ENCODE data around the gene ZFAND5.

ZFAND5 gene

GRCh38 chr9:72363908-72364678, 915 bp downstream of the ZFAND5 start:
- DNase-seq: peak; percentile 84

DNA sequence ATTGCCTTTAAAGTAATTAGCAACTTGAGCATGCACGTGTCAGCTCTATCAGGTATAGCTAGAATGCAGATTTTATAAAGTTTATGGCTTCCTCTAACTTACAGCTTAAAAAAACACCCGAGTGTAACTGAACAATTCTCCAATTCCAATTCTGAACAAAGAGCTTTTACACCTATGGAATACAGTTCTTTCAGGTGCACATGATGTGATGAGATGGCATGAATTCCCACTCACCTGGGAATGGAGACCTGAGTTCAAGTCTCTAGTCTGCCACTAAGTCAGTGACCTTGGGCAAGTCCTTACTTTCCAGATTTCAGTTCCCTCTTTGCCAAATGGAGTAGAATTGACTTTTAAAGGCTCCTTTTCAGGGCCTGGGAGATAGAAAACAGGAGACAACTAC, 1.8 kb downstream of the ZFAND5 start:
- no peak for DNase-seq

- peak; percentile 40 for DNase-seq
Measured at GRCh38 chr9:72362680-72363139, 2.3 kb downstream of the ZFAND5 start.

DNA sequence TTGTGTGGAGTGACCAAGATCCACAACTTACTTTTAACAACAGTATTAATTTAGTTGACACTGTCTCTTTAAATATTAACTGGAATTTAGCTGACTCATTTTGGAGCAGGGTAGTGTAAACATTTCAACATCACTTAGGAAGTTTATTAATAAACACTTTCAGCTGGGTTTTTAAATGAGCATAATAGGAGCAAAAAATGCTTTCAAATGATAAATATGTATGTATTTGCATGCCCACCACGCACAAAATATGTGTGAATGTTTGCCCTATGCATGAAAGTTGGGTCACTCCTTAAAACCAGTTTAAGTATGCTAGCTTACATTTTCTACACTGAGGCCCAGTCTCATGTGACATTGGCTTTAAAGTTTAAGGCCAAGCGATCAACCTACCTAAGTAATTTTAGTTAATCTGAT, 2.9 kb downstream of the ZFAND5 start:
- no peak for DNase-seq

DNA sequence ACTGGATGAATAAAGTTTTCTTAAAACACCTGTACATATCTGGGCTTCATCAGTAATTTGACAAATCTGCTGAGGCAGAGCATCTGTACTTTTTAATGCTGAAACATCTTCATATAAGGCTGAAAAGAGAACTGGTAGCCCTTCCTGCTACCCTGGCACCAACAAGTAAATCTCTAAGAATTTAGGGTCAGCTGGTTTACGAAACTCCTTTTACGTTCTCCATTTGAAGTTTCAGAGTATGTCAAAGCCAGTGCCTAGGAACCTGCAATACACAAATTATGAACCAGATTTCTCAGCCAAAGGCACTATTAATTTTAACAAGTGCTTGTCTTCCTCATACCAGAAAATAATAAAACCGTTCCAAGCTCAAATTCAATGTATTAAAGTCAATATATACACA, 3.8 kb downstream of the ZFAND5 start:
- DNase-seq: no peak

GRCh38 chr9:72360324-72360723, 4.7 kb downstream of the ZFAND5 start:
- no peak for DNase-seq

DNA sequence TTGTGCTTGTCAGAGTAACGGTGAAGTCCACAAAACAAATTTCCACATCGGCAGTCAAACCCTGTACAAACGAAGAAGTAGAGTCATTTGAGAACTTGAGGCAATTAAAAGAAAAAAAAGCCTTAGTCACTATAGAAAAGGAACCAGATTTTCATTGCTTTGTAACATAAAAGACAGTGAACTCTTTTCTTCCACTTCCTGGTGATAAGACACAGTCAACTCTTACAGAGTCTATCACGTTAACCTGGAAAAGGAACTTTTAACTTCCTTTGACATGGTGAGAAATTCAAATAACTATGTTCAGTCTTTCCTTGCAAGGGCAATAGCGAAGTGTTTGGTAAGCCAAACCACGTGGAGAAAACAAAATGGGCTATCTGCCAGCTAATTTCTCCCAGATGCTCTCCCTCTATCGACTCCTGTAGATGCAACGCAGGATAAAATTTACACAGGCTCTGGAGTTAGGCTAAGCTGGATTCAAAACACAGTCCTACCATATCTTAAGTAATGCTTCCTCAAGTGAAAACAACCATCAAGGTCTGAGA, 8.9 kb downstream of the ZFAND5 start:
- no peak for DNase-seq

DNA sequence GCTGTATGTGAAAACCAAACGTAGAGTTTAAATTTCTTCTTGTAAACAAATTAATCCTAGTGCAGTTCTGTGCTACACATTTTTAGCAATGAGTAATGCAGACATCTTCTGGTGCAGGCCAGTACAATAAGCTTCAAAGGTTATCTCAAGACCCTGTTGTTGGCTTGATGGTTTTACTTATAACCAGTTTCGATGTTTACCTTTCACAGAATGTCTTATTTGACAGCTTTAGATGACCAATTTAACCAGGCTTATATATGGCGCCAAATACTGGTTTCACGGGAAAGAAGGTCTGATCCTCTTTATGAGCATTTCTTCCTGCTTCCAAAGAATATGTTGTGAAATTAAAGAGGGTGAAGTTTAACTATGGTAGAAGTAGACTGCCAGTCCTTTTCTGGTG, 9.9 kb downstream of the ZFAND5 start:
- DNase-seq: no peak

GRCh38 chr9:72354704-72355103, 10.3 kb downstream of the ZFAND5 start:
- no peak for DNase-seq

DNA sequence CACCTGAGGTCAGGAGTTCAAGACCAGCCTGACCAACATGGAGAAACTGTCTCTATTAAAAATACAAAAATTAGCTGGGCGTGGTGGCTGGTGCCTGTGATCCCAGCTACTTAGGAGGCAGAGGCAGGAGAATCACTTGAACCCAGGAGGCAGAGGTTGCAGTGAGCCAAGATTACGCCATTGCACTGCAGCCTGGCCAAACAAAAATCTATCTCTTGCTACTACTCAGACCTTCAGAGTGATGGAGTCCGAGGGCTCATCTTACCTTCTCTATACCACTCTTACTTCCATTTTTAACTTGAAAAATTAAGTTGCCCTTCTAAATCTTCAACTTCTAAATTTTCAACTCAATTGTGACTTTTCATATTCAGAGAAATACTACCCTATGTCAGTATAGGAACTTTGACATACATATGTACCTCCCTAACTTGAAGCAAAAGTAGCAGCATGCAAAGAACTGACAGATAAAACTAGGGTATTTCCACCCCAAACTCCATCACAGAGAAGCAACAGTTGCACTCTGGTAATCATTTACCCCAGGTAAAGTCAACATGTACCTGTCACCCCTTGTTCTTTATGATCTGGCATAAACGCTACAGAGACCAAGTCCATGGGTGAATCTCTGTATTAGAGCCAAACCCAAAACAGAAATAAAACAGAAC, 11.4 kb downstream of the ZFAND5 start:
- no peak for DNase-seq

DNA sequence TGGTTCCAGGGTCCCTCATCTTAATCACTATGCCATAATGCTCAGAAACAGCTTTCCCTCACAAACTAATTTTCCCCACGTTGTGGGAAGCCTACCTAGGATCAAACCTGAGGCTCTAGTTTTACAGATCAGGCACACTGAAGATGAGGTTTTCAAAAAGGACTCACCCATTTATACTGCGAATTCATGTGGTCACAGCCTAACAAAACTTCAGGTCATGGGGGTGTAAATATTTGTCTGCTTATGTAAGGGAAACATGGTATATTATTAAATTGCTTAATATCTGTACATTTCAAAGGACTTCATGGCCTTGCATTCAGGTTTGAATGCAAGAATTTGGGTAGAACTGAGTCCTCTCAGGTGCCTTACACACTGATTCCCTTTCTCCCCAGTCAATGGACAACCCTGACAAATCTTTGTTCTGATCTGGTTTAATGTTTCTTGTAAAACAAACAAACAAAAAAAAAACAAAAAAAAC, 12.1 kb downstream of the ZFAND5 start:
- DNase-seq: no peak

DNA sequence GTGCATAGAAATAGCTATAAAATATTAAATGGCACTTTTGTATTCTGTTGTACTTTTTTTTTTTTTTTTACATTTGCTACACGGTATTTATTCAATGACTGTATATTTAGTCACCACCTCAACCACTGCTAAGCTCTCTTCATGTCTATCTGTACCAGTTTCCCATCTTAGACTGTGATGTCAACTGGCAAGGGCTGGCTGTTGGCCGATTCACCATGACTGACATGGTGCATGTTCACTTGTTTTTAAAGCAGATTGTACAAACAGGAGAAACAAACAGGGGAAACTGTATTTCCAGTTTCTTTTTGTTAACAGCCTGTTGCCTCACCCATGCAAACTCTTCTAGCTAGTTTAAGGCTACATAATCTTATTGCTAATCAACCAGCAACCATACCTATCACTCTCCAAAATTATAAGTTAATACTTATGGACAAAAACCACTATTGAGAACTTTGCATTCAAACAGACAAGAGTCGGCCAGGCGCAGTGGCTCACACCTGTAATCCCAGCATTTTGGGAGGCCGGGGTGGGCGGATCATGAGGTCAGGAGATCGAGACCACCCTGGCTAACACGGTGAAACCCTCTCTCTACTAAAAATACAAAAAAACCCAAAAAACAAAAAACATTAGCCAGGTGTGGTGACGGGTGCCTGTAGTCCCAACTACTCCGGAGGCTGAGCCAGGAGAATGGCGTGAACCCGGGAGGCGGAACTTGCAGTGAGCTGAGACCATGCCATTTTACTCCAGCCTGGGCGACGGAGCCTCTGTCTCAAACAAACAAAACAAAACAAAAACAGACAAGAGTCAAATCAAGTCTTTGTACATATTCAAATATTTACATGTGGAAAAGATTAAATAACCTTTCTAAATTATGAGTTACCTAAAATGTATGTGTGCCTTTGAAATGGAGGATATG, 13.2 kb downstream of the ZFAND5 start:
- no peak for DNase-seq

- no peak for DNase-seq
Measured at GRCh38 chr9:72349911-72350310, 15.1 kb downstream of the ZFAND5 start.

DNA sequence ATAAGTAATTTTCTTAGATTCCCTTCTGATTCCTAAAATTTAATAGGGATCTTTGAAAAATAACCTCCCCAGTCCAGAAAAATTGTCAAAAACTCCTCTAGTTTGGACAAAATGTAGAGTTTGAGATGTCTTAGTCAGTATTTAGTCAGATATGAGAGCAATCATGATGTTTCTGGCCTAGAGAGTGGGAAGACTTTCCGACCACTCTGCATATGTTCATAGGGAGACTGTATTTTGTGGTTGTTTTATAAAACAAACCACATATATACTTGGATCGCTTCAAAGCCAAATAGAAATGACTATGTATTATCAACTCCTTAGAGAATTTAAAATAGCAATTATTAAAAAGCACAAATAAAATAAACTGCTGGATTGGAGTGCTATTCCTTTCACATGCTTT, 15.8 kb downstream of the ZFAND5 start:
- DNase-seq: no peak

- no peak for DNase-seq
Measured at GRCh38 chr9:72346333-72346732, 18.7 kb downstream of the ZFAND5 start.

- DNase-seq: no peak
Measured at GRCh38 chr9:72338631-72339030, 26.4 kb downstream of the ZFAND5 start.

GRCh38 chr9:72337286-72337685, 27.7 kb downstream of the ZFAND5 start:
- DNase-seq: no peak

DNA sequence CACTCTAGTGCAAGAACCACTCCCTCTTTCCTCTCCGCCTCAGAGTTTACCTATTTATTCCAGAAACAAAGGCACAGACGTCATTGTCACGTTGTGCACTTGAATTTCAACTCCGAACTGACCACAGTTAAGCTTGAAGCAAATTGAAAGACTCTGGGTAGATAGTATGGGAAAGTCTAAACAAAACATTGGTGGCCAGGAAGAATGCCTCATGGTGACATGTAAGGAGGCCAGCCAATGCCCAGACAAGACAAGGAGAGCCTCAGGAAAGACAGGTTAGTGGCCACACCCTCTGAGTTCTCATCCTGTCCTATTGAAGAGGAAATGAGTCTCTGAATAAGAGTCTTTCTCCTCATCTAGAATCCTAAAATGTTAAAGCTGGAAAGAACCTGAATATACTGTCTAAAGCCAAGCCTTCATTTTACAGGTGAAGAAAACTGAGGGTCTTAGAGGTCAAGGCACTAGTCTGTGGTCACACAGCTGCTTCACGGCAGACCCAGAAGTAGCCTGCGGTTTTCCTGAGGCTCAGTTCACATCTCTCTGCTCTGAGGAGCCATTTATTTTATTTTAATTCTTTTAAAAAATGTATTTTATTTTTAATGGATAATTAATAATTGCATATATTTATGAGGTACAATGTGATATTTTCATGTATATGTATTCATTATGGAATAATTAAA, 30.2 kb downstream of the ZFAND5 start:
- DNase-seq: no peak

GRCh38 chr9:72333709-72334108, 31.3 kb downstream of the ZFAND5 start:
- no peak for DNase-seq

DNA sequence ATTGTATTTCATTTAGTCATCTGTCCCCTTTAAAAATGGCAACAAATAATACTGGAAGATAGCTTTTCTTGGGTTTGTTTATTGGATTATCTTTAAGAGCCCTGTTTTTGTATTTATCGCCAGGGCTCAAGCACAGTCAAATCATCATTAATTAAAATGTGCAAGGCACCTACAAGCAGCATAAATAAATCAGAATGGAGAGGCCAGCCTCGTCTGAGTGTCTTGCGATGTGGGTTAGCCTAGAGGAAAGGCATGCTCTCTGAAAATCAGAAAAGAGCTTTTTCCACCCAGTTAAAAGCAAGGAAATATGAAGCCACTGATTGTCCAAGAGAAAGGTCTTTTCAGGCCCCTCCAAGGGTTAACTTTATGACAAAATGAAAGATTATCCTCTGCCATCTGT, 31.8 kb downstream of the ZFAND5 start:
- no peak for DNase-seq

GRCh38 chr9:72332351-72332750, 32.7 kb downstream of the ZFAND5 start:
- no peak for DNase-seq

- no peak for DNase-seq
Measured at GRCh38 chr9:72327631-72328030, 37.4 kb downstream of the ZFAND5 start.
